HepG2 (cell line): ENCODE measurements around the gene UBAP2L. TPM values are rescaled to one million over a fixed set of nuclear protein-coding genes. Genes with fewer than 3 reads are reported as not detected.

Experiments
- ATM ChIP-seq: fragments of 450-650 bp; IDR thresholded peaks from 2 replicates; pipeline ENCODE4 v1.7.1; 2017; ENCODE audit warnings: mild to moderate bottlenecking, borderline replicate concordance
- ATRX ChIP-seq: sonication (generic); formaldehyde crosslinking; IDR thresholded peaks from 2 replicates; pipeline ENCODE4 v1.4.0; 2020; ENCODE audit warnings: missing genetic modification reagents, borderline replicate concordance
- EED ChIP-seq: sonication (generic); formaldehyde crosslinking; IDR thresholded peaks from 2 replicates; pipeline ENCODE4 v1.5.0; 2020; ENCODE audit warnings: mild to moderate bottlenecking, missing genetic modification reagents
- FIP1L1 ChIP-seq: fragments of 200-400 bp; formaldehyde crosslinking; IDR thresholded peaks from 2 replicates; pipeline ENCODE4 v1.6.1; 2018; ENCODE audit warnings: low read depth, mild to moderate bottlenecking, low read length, moderate library complexity, borderline replicate concordance; ENCODE audit not compliant: insufficient read depth
- MYNN ChIP-seq: sonication (generic); formaldehyde crosslinking; IDR thresholded peaks from 2 replicates; pipeline ENCODE4 v1.4.0; 2020; ENCODE audit warnings: mild to moderate bottlenecking, low read depth, missing genetic modification reagents
- SMAD9 ChIP-seq: sonication (generic); formaldehyde crosslinking; IDR thresholded peaks from 2 replicates; pipeline ENCODE4 v1.5.1; 2020; ENCODE audit warnings: mild to moderate bottlenecking, missing genetic modification reagents
- SMC3 ChIP-seq: IDR thresholded peaks from 2 replicates; pipeline ENCODE4 v1.6.1; 2011; ENCODE audit warnings: low read length, improper control_type of control experiment
- YEATS2 ChIP-seq: sonication (generic); formaldehyde crosslinking; IDR thresholded peaks from 2 replicates; pipeline ENCODE4 v1.4.0; 2020; ENCODE audit warnings: missing genetic modification reagents, borderline replicate concordance
- ZMYM3 ChIP-seq: sonication (generic); formaldehyde crosslinking; IDR thresholded peaks from 2 replicates; pipeline ENCODE4 v1.5.1; 2020; ENCODE audit warnings: mild to moderate bottlenecking, missing genetic modification reagents
- ZNF367 ChIP-seq: sonication (generic); formaldehyde crosslinking; IDR thresholded peaks from 2 replicates; pipeline ENCODE4 v1.4.0; 2020; ENCODE audit warnings: missing genetic modification reagents, borderline replicate concordance
- polyA plus RNA-seq, 8 experiments: library from polyadenylated mRNA; depleted of rRNA in 3 of 8; stranded (reverse) in 7 of 8; unstranded in 1 of 8; fragments of >200 nt; fragmentation: Illumina TruSeq in 4 of 8; extraction: Trizol in 4 of 8; gene quantifications; 2 replicates each; pipeline versions ENCODE4 v1.2.1 to v1.2.3, GENCODE V29; 2011 to 2016; ENCODE audit warnings: low read depth in 4 of 8, missing spikeins in 1 of 8, mixed read lengths in 1 of 8; ENCODE audit not compliant: insufficient read depth in 1 of 8
- total RNA-seq, 5 experiments: library from RNA; depleted of rRNA; stranded (reverse); fragments of >200 nt; fragmentation: Illumina TruSeq; extraction: Trizol; gene quantifications; 2 replicates each; pipeline ENCODE4 v1.2.3, GENCODE V29; 2016; ENCODE audit warnings: low read depth in 1 of 5
- TF ChIP-seq, protein P1 (sequence below): sonication (generic); formaldehyde crosslinking; IDR thresholded peaks from 2 replicates; pipeline ENCODE4 v1.4.0; 2020; ENCODE audit warnings: missing genetic modification reagents
- TF ChIP-seq, protein P2 (sequence below): IDR thresholded peaks from 2 replicates; pipeline ENCODE4 v1.4.0; 2020; ENCODE audit warnings: mild to moderate bottlenecking, missing genetic modification reagents
- TF ChIP-seq, protein P3 (sequence below): sonication (generic); formaldehyde crosslinking; IDR thresholded peaks from 2 replicates; pipeline ENCODE4 v1.4.0; 2020; ENCODE audit warnings: missing genetic modification reagents

The UBAP2L gene
- total and polyA plus RNA-seq, 2 of the 13 experiments (the other 11 are each of a cell fraction or from before 2014, with no cell fraction given), result 74.2 to 159 TPM

DNA sequence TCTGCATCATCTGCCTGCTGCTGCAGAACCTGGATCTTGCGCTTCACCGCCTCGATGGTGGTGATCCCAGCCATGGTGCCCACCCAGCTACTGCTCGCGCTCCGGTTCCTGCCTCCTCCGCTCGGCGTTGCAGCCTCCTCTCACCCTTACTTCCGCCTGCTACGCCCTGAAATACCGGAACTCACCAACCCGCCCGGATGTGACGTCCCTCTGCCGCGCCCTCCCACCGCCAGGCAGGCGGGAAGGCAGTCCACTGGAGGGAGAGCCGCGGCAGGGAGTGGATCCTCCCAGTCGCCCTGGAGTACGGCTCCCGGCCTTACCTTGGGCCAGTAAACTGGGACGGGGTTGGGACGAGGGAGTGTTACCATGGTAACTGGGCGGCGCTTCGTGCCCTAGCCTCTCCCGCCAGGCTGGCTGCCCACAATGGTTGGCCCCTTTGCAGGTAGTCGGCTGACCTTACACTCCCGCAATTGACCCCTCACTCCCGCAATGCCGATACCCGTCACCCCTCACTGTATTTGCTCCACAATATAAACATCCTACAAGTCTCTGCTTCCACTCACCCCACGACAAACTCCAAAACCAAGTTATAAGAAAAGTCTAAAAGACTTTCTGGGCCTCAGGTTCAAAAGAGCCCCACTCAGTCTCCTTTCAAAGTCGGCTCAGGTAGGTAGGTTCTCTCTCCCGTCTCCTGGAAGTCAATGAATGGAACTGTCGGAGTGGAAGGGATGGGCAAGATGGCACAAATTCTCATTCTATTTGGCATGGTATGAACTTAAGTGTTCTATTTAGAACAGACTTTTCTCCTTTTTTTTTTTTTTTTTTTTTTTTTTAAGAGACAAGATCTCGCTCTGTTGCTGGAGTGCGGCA, 37.5 kb upstream of the UBAP2L start (continued):
- TF ChIP-seq SMAD9 (CRISPR knock-in tag) (peak; percentile 81; the same call in 1 of the 2 replicates), EED (peak; percentile 87), SMC3 (no peak), ZMYM3 (CRISPR knock-in tag) (0 out of 2 replicates have a peak, but pooled peaks have one; percentile 22), MYNN (no peak; the same call in 1 of the 2 replicates), ATM (no peak), YEATS2 (peak; percentile 98), FIP1L1 (peak; percentile 84; the same call in 1 of the 2 replicates), ZNF367 (CRISPR knock-in tag) (no peak), ATRX (CRISPR knock-in tag) (no peak)
- TF ChIP-seq, protein P1, sequence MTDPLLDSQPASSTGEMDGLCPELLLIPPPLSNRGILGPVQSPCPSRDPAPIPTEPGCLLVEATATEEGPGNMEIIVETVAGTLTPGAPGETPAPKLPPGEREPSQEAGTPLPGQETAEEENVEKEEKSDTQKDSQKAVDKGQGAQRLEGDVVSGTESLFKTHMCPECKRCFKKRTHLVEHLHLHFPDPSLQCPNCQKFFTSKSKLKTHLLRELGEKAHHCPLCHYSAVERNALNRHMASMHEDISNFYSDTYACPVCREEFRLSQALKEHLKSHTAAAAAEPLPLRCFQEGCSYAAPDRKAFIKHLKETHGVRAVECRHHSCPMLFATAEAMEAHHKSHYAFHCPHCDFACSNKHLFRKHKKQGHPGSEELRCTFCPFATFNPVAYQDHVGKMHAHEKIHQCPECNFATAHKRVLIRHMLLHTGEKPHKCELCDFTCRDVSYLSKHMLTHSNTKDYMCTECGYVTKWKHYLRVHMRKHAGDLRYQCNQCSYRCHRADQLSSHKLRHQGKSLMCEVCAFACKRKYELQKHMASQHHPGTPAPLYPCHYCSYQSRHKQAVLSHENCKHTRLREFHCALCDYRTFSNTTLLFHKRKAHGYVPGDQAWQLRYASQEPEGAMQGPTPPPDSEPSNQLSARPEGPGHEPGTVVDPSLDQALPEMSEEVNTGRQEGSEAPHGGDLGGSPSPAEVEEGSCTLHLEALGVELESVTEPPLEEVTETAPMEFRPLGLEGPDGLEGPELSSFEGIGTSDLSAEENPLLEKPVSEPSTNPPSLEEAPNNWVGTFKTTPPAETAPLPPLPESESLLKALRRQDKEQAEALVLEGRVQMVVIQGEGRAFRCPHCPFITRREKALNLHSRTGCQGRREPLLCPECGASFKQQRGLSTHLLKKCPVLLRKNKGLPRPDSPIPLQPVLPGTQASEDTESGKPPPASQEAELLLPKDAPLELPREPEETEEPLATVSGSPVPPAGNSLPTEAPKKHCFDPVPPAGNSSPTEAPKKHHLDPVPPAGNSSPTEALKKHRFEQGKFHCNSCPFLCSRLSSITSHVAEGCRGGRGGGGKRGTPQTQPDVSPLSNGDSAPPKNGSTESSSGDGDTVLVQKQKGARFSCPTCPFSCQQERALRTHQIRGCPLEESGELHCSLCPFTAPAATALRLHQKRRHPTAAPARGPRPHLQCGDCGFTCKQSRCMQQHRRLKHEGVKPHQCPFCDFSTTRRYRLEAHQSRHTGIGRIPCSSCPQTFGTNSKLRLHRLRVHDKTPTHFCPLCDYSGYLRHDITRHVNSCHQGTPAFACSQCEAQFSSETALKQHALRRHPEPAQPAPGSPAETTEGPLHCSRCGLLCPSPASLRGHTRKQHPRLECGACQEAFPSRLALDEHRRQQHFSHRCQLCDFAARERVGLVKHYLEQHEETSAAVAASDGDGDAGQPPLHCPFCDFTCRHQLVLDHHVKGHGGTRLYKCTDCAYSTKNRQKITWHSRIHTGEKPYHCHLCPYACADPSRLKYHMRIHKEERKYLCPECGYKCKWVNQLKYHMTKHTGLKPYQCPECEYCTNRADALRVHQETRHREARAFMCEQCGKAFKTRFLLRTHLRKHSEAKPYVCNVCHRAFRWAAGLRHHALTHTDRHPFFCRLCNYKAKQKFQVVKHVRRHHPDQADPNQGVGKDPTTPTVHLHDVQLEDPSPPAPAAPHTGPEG (CRISPR knock-in tag), result no peak
- TF ChIP-seq, protein P2, sequence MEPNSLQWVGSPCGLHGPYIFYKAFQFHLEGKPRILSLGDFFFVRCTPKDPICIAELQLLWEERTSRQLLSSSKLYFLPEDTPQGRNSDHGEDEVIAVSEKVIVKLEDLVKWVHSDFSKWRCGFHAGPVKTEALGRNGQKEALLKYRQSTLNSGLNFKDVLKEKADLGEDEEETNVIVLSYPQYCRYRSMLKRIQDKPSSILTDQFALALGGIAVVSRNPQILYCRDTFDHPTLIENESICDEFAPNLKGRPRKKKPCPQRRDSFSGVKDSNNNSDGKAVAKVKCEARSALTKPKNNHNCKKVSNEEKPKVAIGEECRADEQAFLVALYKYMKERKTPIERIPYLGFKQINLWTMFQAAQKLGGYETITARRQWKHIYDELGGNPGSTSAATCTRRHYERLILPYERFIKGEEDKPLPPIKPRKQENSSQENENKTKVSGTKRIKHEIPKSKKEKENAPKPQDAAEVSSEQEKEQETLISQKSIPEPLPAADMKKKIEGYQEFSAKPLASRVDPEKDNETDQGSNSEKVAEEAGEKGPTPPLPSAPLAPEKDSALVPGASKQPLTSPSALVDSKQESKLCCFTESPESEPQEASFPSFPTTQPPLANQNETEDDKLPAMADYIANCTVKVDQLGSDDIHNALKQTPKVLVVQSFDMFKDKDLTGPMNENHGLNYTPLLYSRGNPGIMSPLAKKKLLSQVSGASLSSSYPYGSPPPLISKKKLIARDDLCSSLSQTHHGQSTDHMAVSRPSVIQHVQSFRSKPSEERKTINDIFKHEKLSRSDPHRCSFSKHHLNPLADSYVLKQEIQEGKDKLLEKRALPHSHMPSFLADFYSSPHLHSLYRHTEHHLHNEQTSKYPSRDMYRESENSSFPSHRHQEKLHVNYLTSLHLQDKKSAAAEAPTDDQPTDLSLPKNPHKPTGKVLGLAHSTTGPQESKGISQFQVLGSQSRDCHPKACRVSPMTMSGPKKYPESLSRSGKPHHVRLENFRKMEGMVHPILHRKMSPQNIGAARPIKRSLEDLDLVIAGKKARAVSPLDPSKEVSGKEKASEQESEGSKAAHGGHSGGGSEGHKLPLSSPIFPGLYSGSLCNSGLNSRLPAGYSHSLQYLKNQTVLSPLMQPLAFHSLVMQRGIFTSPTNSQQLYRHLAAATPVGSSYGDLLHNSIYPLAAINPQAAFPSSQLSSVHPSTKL (CRISPR knock-in tag), result peak; percentile 52; the same call in 1 of the 2 replicates
- TF ChIP-seq, protein P3, sequence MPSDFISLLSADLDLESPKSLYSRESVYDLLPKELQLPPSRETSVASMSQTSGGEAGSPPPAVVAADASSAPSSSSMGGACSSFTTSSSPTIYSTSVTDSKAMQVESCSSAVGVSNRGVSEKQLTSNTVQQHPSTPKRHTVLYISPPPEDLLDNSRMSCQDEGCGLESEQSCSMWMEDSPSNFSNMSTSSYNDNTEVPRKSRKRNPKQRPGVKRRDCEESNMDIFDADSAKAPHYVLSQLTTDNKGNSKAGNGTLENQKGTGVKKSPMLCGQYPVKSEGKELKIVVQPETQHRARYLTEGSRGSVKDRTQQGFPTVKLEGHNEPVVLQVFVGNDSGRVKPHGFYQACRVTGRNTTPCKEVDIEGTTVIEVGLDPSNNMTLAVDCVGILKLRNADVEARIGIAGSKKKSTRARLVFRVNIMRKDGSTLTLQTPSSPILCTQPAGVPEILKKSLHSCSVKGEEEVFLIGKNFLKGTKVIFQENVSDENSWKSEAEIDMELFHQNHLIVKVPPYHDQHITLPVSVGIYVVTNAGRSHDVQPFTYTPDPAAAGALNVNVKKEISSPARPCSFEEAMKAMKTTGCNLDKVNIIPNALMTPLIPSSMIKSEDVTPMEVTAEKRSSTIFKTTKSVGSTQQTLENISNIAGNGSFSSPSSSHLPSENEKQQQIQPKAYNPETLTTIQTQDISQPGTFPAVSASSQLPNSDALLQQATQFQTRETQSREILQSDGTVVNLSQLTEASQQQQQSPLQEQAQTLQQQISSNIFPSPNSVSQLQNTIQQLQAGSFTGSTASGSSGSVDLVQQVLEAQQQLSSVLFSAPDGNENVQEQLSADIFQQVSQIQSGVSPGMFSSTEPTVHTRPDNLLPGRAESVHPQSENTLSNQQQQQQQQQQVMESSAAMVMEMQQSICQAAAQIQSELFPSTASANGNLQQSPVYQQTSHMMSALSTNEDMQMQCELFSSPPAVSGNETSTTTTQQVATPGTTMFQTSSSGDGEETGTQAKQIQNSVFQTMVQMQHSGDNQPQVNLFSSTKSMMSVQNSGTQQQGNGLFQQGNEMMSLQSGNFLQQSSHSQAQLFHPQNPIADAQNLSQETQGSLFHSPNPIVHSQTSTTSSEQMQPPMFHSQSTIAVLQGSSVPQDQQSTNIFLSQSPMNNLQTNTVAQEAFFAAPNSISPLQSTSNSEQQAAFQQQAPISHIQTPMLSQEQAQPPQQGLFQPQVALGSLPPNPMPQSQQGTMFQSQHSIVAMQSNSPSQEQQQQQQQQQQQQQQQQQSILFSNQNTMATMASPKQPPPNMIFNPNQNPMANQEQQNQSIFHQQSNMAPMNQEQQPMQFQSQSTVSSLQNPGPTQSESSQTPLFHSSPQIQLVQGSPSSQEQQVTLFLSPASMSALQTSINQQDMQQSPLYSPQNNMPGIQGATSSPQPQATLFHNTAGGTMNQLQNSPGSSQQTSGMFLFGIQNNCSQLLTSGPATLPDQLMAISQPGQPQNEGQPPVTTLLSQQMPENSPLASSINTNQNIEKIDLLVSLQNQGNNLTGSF, result no peak
